ENCODE results near the gene ZNF462. TPM values are rescaled to one million over a fixed set of nuclear protein-coding genes. Genes with fewer than 3 reads are reported as not detected.

ZNF462 gene, protein sequence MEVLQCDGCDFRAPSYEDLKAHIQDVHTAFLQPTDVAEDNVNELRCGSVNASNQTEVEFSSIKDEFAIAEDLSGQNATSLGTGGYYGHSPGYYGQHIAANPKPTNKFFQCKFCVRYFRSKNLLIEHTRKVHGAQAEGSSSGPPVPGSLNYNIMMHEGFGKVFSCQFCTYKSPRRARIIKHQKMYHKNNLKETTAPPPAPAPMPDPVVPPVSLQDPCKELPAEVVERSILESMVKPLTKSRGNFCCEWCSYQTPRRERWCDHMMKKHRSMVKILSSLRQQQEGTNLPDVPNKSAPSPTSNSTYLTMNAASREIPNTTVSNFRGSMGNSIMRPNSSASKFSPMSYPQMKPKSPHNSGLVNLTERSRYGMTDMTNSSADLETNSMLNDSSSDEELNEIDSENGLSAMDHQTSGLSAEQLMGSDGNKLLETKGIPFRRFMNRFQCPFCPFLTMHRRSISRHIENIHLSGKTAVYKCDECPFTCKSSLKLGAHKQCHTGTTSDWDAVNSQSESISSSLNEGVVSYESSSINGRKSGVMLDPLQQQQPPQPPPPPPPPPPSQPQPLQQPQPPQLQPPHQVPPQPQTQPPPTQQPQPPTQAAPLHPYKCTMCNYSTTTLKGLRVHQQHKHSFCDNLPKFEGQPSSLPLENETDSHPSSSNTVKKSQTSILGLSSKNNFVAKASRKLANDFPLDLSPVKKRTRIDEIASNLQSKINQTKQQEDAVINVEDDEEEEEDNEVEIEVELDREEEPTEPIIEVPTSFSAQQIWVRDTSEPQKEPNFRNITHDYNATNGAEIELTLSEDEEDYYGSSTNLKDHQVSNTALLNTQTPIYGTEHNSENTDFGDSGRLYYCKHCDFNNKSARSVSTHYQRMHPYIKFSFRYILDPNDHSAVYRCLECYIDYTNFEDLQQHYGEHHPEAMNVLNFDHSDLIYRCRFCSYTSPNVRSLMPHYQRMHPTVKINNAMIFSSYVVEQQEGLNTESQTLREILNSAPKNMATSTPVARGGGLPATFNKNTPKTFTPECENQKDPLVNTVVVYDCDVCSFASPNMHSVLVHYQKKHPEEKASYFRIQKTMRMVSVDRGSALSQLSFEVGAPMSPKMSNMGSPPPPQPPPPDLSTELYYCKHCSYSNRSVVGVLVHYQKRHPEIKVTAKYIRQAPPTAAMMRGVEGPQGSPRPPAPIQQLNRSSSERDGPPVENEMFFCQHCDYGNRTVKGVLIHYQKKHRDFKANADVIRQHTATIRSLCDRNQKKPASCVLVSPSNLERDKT (N-terminal part only)
- total RNA-seq = 14.7 and 16.6 TPM in 2 replicates

DNA sequence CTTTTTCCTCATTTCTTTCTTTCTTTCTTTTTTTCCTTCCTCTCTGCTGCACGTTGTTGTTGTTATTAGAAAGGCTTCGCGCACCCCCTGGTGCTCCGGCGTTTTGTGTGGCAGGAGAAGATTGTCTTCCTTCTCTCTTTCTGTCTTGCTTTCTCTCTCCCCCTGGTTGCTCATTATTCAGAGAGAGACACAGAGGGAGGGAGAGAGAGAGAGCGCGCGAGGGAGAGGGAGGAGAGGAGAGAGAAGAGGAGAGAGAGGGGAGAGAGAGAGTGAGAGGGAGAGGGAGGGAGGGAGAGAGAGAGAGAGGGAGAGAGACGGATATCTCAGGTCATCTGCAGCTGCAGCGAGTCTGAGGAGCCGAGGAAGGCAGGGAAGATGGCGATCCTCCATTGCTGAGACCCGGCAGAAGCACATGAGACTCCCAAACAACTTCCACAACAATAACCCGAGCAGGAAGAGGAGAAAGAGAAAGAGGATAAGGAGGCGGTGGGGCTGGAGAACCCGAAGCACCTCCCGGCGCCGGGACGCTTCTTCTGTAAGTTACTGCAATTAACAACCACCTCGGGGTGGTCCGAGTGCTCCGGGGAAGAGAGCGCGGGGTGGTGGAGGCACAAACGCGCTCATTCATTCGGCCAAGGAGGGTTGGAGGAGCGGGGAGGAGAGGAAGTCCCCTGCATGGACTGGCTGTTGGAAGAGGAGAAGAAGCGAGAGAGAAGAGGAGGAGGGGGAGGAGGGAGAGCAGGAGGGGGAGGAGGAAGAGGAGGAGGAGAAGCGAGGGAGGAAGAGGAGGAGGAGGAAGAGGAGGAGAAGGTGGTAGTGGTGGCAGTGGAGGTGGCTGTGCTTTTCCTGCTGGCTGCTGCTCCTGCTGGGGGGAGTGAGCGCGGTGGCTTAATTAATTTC lies at the start of gene ZNF462:
Gene ZNF462, plus strand, starts transcription at position 346 of the 900 bp plus-strand sequence. CDS start 60,218 bp downstream, outside the sequence.

All from uterine smooth muscle cell (primary cell).